Colonic mucosa (tissue), 4 donors: ENCODE data around the gene CFHR5. TPM values are rescaled to one million over a fixed set of nuclear protein-coding genes. Genes with fewer than 3 reads are reported as not detected.
"Not testable (repeated sequence)": the region's sequence is repeated elsewhere in the genome, so short reads cannot be mapped to it uniquely, and the experiment has no call there.

Source experiments
- DNase-seq: peaks from one replicate; pipeline ENCODE4 v3.0.0-alpha.2; 2020
- H3K27ac ChIP-seq: fragments of 200-600 bp; one replicate; pipeline ENCODE4 v1.8.0; 2021
- H3K27me3 ChIP-seq: fragments of 200-600 bp; one replicate; pipeline ENCODE4 v1.8.0; 2021
- H3K36me3 ChIP-seq: fragments of 200-600 bp; one replicate; pipeline ENCODE4 v1.8.0; 2021
- H3K4me1 ChIP-seq: fragments of 200-600 bp; one replicate; pipeline ENCODE4 v1.8.0; 2021; ENCODE audit warnings: mild to moderate bottlenecking
- H3K4me3 ChIP-seq: fragments of 200-600 bp; one replicate; pipeline ENCODE4 v1.8.0; 2021
- H3K9ac ChIP-seq, 2 donors: one replicate each; pipeline ENCODE4 v1.7.0; 2013; ENCODE audit warnings: control low read depth in 2 of 2, low read depth in 2 of 2, low read length in 2 of 2
- H3K9me3 ChIP-seq: fragments of 200-600 bp; one replicate; pipeline ENCODE4 v1.8.0; 2021
- intact Hi-C: fragments of 100-400 bp; cut with DNase I; formaldehyde crosslinking; loops from one replicate; pipeline ENCODE4 v1.14.1; 2022
- total RNA-seq, 2 donors: library from RNA; stranded (reverse); fragmentation: NEBNext Ultra II Directional in 1 of 2; extraction: Animal tissue kit (Norgen Biotek cat#: 25700) in 1 of 2; gene quantifications; one replicate each; pipeline ENCODE4 v1.2.1, GENCODE V29; 2021
- TF ChIP-seq, protein P1 (sequence below): fragments of 200-600 bp; IDR thresholded peaks from one replicate; pipeline ENCODE4 v1.8.0; 2022; ENCODE audit warnings: antibody characterized with exemption, mild to moderate bottlenecking
- donor health status: healthy.
- donor health status: DM: no; HTN: no; CAD: no.
- donor health status: DM: no; HTN: no; CAD: no.

CFHR5 gene
- total RNA-seq, 2 donors from 2014 or later, result not detected

DNA sequence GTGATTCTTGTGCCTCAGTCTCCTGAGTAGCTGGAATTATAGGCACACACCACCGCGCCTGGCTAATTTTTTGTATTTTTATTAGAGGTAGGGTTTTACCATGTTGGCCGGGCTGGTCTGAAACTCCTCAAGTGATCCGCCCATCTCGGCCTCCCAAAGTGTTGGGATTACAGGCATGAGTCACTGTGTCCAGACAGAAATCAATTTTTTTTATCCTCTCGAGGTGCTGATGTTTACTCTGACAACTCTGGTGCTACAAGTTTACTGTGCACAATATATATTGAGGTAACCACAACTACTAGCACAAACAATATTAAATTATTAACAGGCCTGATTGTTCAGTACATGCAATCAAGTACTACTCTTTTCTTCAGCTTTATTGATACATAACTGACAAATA, 50.0 kb downstream of the CFHR5 start:
- Histone ChIP-seq H3K27me3 (no peaks in the 10 kb centered on the region), H3K9me3 (no peaks in the 10 kb centered on the region), H3K9ac (no peak overlapping the region), H3K36me3 (no peaks in the 10 kb centered on the region), H3K4me3 (no peak overlapping the region), H3K4me1 (no peaks in the 10 kb centered on the region), H3K27ac (no peak overlapping the region)
- TF ChIP-seq, protein P1, sequence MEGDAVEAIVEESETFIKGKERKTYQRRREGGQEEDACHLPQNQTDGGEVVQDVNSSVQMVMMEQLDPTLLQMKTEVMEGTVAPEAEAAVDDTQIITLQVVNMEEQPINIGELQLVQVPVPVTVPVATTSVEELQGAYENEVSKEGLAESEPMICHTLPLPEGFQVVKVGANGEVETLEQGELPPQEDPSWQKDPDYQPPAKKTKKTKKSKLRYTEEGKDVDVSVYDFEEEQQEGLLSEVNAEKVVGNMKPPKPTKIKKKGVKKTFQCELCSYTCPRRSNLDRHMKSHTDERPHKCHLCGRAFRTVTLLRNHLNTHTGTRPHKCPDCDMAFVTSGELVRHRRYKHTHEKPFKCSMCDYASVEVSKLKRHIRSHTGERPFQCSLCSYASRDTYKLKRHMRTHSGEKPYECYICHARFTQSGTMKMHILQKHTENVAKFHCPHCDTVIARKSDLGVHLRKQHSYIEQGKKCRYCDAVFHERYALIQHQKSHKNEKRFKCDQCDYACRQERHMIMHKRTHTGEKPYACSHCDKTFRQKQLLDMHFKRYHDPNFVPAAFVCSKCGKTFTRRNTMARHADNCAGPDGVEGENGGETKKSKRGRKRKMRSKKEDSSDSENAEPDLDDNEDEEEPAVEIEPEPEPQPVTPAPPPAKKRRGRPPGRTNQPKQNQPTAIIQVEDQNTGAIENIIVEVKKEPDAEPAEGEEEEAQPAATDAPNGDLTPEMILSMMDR, result no peak
- intact Hi-C loops, result no loop called here
- no peak for DNase-seq

DNA sequence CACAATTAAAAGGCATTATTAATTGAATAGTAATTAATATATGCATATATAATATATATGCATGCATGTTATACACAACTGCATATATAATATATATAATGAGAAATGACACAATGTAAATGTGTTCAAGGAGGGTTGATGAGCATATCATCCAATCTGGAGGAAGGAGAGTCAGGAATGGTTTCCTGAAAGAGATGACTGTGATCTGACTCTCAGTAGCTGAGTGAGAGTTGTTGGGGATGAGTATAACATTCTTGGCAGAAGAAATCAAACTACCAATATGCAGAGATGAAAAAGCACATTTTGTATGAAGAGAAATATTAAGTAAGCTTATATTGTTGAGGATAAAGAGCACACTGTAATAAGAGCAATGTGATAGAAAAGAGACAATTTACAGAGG, 52.4 kb downstream of the CFHR5 start:
- H3K27me3 ChIP-seq, result no peaks in the 10 kb centered on the region
- H3K9me3 ChIP-seq, result no peaks in the 10 kb centered on the region
- no peak overlapping the region for H3K9ac ChIP-seq
- intact Hi-C loops, result no loop called here
- TF ChIP-seq, protein P1, result no peak
- DNase-seq, result no peak
- no peak overlapping the region for H3K4me3 ChIP-seq
- no peaks in the 10 kb centered on the region for H3K4me1 ChIP-seq
- H3K27ac ChIP-seq, result no peak overlapping the region
- no peaks in the 10 kb centered on the region for H3K36me3 ChIP-seq

DNA sequence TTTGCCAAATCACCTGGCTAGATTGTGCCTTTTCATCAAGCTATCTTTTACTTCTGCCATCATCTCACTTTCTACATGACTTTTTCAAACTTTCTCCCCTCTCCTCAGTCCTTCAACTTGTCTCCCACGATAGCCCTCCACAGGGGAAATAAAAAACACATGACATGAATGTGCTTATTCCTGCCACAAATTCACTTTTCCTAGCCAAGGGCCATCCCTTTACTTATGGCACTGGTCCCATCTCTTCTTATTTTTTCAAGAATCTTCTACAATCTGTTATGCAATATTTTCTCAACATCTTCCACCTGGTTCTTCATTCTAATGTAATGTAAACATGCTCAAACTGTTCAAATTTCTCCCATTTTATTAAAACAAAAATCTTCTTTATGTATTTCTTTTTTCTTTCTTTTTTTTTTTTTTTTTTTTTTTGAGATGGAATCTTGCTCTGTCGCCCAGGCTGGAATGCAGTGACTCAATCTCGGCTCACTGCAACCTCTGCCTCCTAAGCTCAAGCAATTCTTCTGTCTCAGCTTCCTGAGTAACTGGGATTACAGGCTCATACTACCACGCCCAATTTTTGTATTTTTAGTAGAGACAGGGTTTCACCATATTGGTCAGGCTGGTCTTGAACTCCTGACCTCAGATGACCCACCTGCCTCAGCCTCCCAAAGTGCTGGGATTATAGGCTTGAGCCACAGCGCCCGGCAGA, 57.4 kb downstream of the CFHR5 start:
- H3K9me3 ChIP-seq, H3K4me1 ChIP-seq, intact Hi-C loops: not testable (repeated sequence)

DNA sequence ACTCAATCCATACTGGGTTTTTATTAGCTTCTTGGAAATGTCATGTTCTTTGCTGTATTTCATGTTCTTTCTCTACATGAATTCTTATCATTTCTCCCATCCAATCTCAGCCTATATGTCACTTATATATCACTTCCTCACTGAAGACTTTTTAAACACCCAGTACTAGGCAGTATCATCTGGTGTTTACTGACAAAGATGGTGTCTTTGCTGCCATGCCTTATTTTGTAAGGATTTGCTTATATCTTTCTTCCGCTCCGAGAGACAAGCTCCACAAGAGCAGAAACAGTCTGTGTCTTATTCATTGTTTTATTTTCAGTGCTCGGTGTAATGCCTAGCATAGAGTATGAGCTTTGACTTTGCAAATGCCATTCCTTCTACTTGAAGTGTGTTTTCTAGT, 59.5 kb downstream of the CFHR5 start:
- DNase-seq, result no peak
- no peaks in the 10 kb centered on the region for H3K36me3 ChIP-seq
- intact Hi-C loops, result no loop called here
- H3K27me3 ChIP-seq, result no peaks in the 10 kb centered on the region
- no peak overlapping the region for H3K9ac ChIP-seq
- no peaks in the 10 kb centered on the region for H3K9me3 ChIP-seq
- no peak overlapping the region for H3K4me3 ChIP-seq
- TF ChIP-seq, protein P1, result no peak
- H3K4me1 ChIP-seq, result no peaks in the 10 kb centered on the region
- H3K27ac ChIP-seq, result no peak overlapping the region

More for the DNA sequence above, 57.4 kb downstream of the CFHR5 start:
- not testable (repeated sequence) for H3K4me3 ChIP-seq, H3K36me3 ChIP-seq, H3K27ac ChIP-seq, H3K27me3 ChIP-seq, DNase-seq, H3K9ac ChIP-seq

DNA sequence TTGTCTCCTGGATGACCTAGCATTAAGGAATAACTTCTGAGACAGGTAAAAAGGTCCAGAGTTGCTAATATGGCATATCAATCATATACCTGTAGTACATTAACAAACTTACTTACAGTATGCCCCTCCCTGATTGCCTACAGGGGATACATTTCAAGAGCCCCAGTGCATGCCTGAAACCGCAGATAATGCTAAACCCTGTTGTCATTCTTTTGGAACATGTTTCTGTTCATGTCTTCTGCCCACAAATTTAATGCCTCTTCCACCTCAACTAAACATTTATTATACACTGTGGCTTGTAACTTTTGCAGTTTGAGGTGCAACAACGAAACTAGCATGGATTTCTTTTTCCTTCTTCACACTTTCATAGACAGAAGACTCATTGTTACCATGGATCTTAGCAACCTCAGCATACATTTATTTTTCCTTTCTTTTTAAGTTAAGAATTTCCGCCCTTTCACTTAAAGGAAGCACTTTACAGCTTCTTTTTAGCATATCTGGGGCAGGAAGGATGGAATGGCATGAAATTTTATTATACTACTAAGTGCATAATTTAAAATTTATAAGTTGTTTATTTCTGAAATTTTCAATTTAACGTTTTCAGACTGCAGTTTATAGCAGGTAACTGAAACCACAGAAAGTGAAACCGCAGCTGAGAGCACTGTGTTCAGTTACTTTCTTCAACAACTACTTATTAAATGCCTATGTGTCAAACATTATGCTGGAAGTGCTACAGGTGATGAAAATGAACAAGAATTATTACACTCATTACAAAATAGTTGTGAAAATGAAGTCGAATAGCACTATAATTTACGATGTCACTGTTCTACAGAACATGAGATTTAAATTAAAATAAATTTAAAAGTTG, 64.4 kb downstream of the CFHR5 start:
- intact Hi-C loops, result no loop called here
- Histone ChIP-seq H3K36me3 (no peaks in the 10 kb centered on the region), H3K27me3 (no peaks in the 10 kb centered on the region), H3K27ac (no peak overlapping the region), H3K4me1 (no peaks in the 10 kb centered on the region), H3K9me3 (no peaks in the 10 kb centered on the region), H3K4me3 (no peak overlapping the region), H3K9ac (no peak overlapping the region)
- DNase-seq, result no peak
- TF ChIP-seq, protein P1, result no peak
